Calu3 (cell line): ENCODE results near the gene TUBA4B. TPM values are rescaled to one million over a fixed set of nuclear protein-coding genes. Genes with fewer than 3 reads are reported as not detected.

ENCODE experiments used
- BruUV-seq: library from RNA; stranded (reverse); fragments of 400-500 nt; replicated peaks from 2 replicates; lab custom pipeline; 2021; lab: Mats Ljungman, UMichigan
- CTCF ChIA-PET: fragments of 300-600 bp; sonication (Branson Sonifier 250); formaldehyde crosslinking; loops from one replicate; lab custom pipeline; 2022; ENCODE audit warnings: antibody characterized with exemption; lab: Charles Lee
- DNase-seq: peaks from one replicate; pipeline ENCODE4 v3.0.0; 2022
- H3K27ac Mint-ChIP-seq: one replicate; pipeline ENCODE4 v1.8.0; 2022; ENCODE audit warnings: mixed read lengths; ENCODE audit not compliant: unreplicated experiment
- H3K27me3 Mint-ChIP-seq: one replicate; pipeline ENCODE4 v1.8.0; 2022; ENCODE audit warnings: mixed read lengths; ENCODE audit not compliant: unreplicated experiment
- H3K36me3 Mint-ChIP-seq: one replicate; pipeline ENCODE4 v1.8.0; 2022; ENCODE audit warnings: mild to moderate bottlenecking, moderate library complexity, mixed read lengths; ENCODE audit not compliant: insufficient read depth, unreplicated experiment
- H3K4me1 Mint-ChIP-seq: one replicate; pipeline ENCODE4 v1.8.0; 2022; ENCODE audit warnings: mild to moderate bottlenecking, low read depth, mixed read lengths; ENCODE audit not compliant: unreplicated experiment
- H3K4me3 Mint-ChIP-seq: one replicate; pipeline ENCODE4 v1.8.0; 2022; ENCODE audit warnings: mild to moderate bottlenecking, low read depth, moderate library complexity, mixed read lengths; ENCODE audit not compliant: unreplicated experiment
- H3K9me3 Mint-ChIP-seq: one replicate; pipeline ENCODE4 v1.8.0; 2022; ENCODE audit warnings: low read depth, mixed read lengths; ENCODE audit not compliant: unreplicated experiment
- CTCF ChIP-seq: fragments of 200-600 bp; IDR thresholded peaks from one replicate; pipeline ENCODE4 v1.8.0; 2022; ENCODE audit warnings: antibody characterized with exemption; ENCODE audit not compliant: unreplicated experiment
- intact Hi-C: fragments of 100-400 bp; cut with micrococcal nuclease; formaldehyde crosslinking; loops from one replicate; pipeline ENCODE4 v1.10.0; 2022; ENCODE audit not compliant: unreplicated experiment
- total RNA-seq: library from RNA; stranded (reverse); gene quantifications from 2 replicates; pipeline ENCODE4 v1.2.3, GENCODE V29; 2022

Gene TUBA4B
- total RNA-seq, 1 experiment from 2014 or later: not detected

- H3K9me3 Mint-ChIP-seq: no peaks in the 10 kb centered on the region
- H3K4me3 Mint-ChIP-seq: no peak overlapping the region
- H3K4me1 Mint-ChIP-seq: peaks cover 7% of the 10 kb centered on the region
- DNase-seq: no peak
- H3K27me3 Mint-ChIP-seq: peaks cover 10% of the 10 kb centered on the region
- intact Hi-C loops: no loop called here
- CTCF ChIA-PET: interaction anchor here (1.3 kb wide), 1 partner anchor 12 kb away, joined by 5 read pairs; the partner anchor contains the start of gene DNAJB2
- no peak overlapping the region for H3K27ac Mint-ChIP-seq
- H3K36me3 Mint-ChIP-seq: peaks cover 13% of the 10 kb centered on the region
- no peak for TF ChIP-seq CTCF
- no TSS peak for BruUV-seq
Measured at GRCh38 chr2:219290381-219291171, 37.5 kb downstream of the TUBA4B start.

- intact Hi-C loops: no loop called here
- no peaks in the 10 kb centered on the region for H3K9me3 Mint-ChIP-seq
- no peak for TF ChIP-seq CTCF
- peaks cover 10% of the 10 kb centered on the region for H3K27me3 Mint-ChIP-seq
- H3K4me3 Mint-ChIP-seq: no peak overlapping the region
- CTCF ChIA-PET: no interaction called here
- DNase-seq: no peak
- peaks cover 7% of the 10 kb centered on the region for H3K4me1 Mint-ChIP-seq
- peaks cover 8% of the 10 kb centered on the region for H3K36me3 Mint-ChIP-seq
- no TSS peak for BruUV-seq
- H3K27ac Mint-ChIP-seq: no peak overlapping the region
Measured at GRCh38 chr2:219291394-219291793, 38.4 kb downstream of the TUBA4B start.

GRCh38 chr2:219291910-219292490, 39.0 kb downstream of the TUBA4B start:
- CTCF ChIA-PET: no interaction called here

GRCh38 chr2:219292616-219293015, 39.6 kb downstream of the TUBA4B start:
- Mint-ChIP-seq H3K36me3 (peaks cover 8% of the 10 kb centered on the region), H3K4me1 (peaks cover 7% of the 10 kb centered on the region), H3K27ac (no peak overlapping the region), H3K4me3 (no peak overlapping the region), H3K27me3 (peaks cover 10% of the 10 kb centered on the region), H3K9me3 (no peaks in the 10 kb centered on the region)
- TF ChIP-seq CTCF: no peak
- intact Hi-C loops: no loop called here
- BruUV-seq: no TSS peak
- DNase-seq: no peak
- CTCF ChIA-PET: no interaction called here

More at GRCh38 chr2:219291910-219292490, 39.0 kb downstream of the TUBA4B start:
- Mint-ChIP-seq H3K36me3 (peaks cover 8% of the 10 kb centered on the region), H3K9me3 (no peaks in the 10 kb centered on the region), H3K27me3 (peaks cover 10% of the 10 kb centered on the region), H3K4me1 (peaks cover 7% of the 10 kb centered on the region), H3K27ac (no peak overlapping the region), H3K4me3 (no peak overlapping the region)
- DNase-seq: no peak
- TF ChIP-seq CTCF: no peak
- no TSS peak for BruUV-seq
- intact Hi-C loops: no loop called here
